ENCODE data around the gene MBD3. TPM values are rescaled to one million over a fixed set of nuclear protein-coding genes. Genes with fewer than 3 reads are reported as not detected.
A peak's percentile ranks its signal among the peaks of the same experiment; 100 is the strongest.

The MBD3 gene
- total RNA-seq, 1 donor from 2014 or later = 71.9 TPM

DNA sequence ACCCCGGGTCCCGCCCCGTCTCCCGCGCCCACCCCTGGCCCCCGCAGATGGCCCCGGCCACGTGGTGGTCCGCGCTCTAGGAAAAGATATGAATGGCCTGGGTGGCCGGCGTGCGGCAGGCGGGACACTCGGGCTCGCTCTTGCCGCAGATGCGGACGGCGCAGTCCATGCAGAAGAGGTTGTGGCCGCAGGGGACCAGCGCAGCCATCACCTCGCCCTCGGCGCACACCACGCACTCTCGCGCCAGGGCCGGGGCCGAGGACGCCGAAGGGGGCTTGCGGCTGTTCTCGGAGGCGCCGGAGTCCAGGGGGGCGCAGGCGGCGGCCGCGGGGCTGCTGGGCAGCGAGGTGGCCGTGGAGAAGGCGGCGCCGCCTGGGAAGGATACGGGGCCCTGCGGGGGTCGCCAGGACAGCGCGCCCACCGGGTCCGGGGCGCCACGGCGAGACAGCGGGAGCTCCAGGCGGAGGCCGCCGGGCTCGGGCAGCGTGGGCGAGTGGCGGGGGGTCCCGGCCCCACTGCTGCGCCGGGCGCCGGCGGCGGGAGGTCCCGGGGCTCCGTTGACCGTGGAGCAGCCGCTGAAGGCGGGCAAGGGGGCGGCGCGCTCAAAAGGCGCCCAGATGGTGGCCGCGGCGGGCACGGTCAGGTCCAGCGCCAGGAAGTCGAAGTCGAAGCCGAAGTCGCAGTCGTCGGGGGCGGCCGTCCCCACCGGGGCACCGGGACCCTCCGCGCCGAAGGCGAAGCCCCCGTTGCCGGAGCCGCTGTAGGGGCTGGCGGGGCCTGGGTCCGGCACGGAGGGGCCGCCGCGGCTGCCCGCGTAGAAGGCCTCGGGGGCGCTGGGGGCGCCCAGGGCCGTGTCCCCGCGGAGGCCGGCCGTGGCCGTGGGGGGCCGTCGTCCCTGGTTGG, 36.9 kb downstream of the MBD3 start:
- Histone ChIP-seq H3K9ac (ENCODE audit: low read length) (no peak overlapping the region), H3K27me3 (ENCODE audit: insufficient read depth, low read length) (no peaks in the 10 kb centered on the region), H3K79me2 (ENCODE audit: insufficient read depth, low read length) (peaks cover 41% of the 10 kb centered on the region), H3K36me3 (ENCODE audit: insufficient read depth, low read length) (no peaks in the 10 kb centered on the region), H3K27ac (ENCODE audit: low read depth, low read length) (no peak overlapping the region), H4K20me1 (ENCODE audit: insufficient read depth, low read length) (peaks cover 47% of the 10 kb centered on the region), H3K4me3 (ENCODE audit: insufficient read depth, low read depth, low read length) (no peak overlapping the region), H3K4me2 (ENCODE audit: low read length) (no peak overlapping the region), H3K9me3 (ENCODE audit: insufficient read depth, low read depth, low read length) (no peaks in the 10 kb centered on the region), H2AFZ (ENCODE audit: low read depth, low read length) (no peak overlapping the region), H3K4me1 (ENCODE audit: insufficient read depth, low read length) (no peaks in the 10 kb centered on the region)
- FAIRE-seq (no peak), DNase-seq (ENCODE audit: low read depth) (no peak)
- TF ChIP-seq, protein P1, sequence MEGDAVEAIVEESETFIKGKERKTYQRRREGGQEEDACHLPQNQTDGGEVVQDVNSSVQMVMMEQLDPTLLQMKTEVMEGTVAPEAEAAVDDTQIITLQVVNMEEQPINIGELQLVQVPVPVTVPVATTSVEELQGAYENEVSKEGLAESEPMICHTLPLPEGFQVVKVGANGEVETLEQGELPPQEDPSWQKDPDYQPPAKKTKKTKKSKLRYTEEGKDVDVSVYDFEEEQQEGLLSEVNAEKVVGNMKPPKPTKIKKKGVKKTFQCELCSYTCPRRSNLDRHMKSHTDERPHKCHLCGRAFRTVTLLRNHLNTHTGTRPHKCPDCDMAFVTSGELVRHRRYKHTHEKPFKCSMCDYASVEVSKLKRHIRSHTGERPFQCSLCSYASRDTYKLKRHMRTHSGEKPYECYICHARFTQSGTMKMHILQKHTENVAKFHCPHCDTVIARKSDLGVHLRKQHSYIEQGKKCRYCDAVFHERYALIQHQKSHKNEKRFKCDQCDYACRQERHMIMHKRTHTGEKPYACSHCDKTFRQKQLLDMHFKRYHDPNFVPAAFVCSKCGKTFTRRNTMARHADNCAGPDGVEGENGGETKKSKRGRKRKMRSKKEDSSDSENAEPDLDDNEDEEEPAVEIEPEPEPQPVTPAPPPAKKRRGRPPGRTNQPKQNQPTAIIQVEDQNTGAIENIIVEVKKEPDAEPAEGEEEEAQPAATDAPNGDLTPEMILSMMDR (IDR thresholded peaks at IDR 0.05; ENCODE audit: insufficient read depth, low read depth, low read length) = no peak
- no peak for TF ChIP-seq EZH2 (IDR thresholded peaks at IDR 0.05; ENCODE audit: insufficient read depth, low read length)
- Mint-ChIP-seq H3K4me1 (ENCODE audit: low read depth, unreplicated experiment) (no peaks in the 10 kb centered on the region), H3K27me3 (ENCODE audit: low read depth, unreplicated experiment) (no peaks in the 10 kb centered on the region), H3K4me3 (ENCODE audit: unreplicated experiment) (no peak overlapping the region), H3K9me3 (ENCODE audit: unreplicated experiment) (no peaks in the 10 kb centered on the region), H3K27ac (ENCODE audit: unreplicated experiment) (no peak overlapping the region), H3K36me3 (ENCODE audit: low read depth, unreplicated experiment) (peaks cover 3% of the 10 kb centered on the region)

DNA sequence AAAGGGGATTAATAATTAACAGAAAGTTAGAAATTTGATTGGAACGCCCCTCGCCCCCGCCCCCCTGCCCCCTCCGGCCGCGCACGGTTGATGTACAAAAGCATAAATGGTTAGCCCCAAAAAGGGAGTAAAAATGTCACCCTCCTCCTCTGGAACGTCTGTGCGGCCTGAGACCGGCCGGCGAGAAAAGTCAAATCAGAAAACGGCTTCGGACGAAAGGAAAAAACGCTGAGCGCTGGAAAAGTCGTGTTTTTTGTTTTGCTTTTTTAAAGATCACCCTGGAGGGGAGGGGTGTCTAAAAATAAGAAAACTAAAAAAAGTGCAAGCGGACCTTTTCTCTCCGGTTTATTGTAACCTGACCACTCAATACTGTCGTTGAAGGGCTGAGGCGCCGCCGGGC, 37.7 kb downstream of the MBD3 start:
- no peaks in the 10 kb centered on the region for H3K4me1 ChIP-seq (ENCODE audit: insufficient read depth, low read length)
- DNase-seq (ENCODE audit: low read depth) (no peak), FAIRE-seq (no peak)
- no peak overlapping the region for H3K27ac Mint-ChIP-seq (ENCODE audit: unreplicated experiment)
- no peak overlapping the region for H3K4me3 Mint-ChIP-seq (ENCODE audit: unreplicated experiment)
- H3K27ac ChIP-seq (ENCODE audit: low read depth, low read length) = no peak overlapping the region
- no peak overlapping the region for H3K4me2 ChIP-seq (ENCODE audit: low read length)
- H4K20me1 ChIP-seq (ENCODE audit: insufficient read depth, low read length) = peaks cover 39% of the 10 kb centered on the region
- peaks cover 3% of the 10 kb centered on the region for H3K36me3 Mint-ChIP-seq (ENCODE audit: low read depth, unreplicated experiment)
- no peaks in the 10 kb centered on the region for H3K27me3 Mint-ChIP-seq (ENCODE audit: low read depth, unreplicated experiment)
- H2AFZ ChIP-seq (ENCODE audit: low read depth, low read length) = no peak overlapping the region
- H3K9ac ChIP-seq (ENCODE audit: low read length) = no peak overlapping the region
- H3K4me1 Mint-ChIP-seq (ENCODE audit: low read depth, unreplicated experiment) = no peaks in the 10 kb centered on the region
- TF ChIP-seq, protein P1 (IDR thresholded peaks at IDR 0.05; ENCODE audit: insufficient read depth, low read depth, low read length) = no peak
- TF ChIP-seq EZH2 (IDR thresholded peaks at IDR 0.05; ENCODE audit: insufficient read depth, low read length) = no peak
- no peaks in the 10 kb centered on the region for H3K27me3 ChIP-seq (ENCODE audit: insufficient read depth, low read length)
- H3K9me3 Mint-ChIP-seq (ENCODE audit: unreplicated experiment) = no peaks in the 10 kb centered on the region
- H3K36me3 ChIP-seq (ENCODE audit: insufficient read depth, low read length) = no peaks in the 10 kb centered on the region
- H3K4me3 ChIP-seq (ENCODE audit: insufficient read depth, low read depth, low read length) = no peak overlapping the region
- no peaks in the 10 kb centered on the region for H3K9me3 ChIP-seq (ENCODE audit: insufficient read depth, low read depth, low read length)
- peaks cover 33% of the 10 kb centered on the region for H3K79me2 ChIP-seq (ENCODE audit: insufficient read depth, low read length)

DNA sequence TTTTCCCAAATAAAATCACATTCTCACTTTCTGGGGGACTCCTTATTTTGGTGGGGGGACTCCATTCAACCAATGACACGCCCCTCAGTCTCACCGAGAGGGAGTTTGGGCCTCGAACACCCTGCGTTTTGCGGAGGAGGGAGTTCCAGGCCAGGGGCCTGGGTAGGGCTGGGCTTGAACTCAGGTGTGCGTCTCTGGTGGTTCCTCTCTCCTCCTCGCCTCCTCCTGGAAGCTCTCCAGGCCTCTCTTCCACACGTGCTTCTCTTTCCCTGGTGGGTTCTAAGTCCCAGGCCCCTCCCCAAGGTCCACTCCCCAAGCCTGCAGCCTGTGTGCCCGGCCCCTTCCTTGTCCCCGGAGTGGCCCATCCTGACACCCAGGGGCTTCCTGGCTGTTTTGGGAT, 39.2 kb downstream of the MBD3 start:
- Histone ChIP-seq H3K4me2 (ENCODE audit: low read length) (no peak overlapping the region), H4K20me1 (ENCODE audit: insufficient read depth, low read length) (peaks cover 25% of the 10 kb centered on the region), H3K4me1 (ENCODE audit: insufficient read depth, low read length) (no peaks in the 10 kb centered on the region), H3K9ac (ENCODE audit: low read length) (no peak overlapping the region), H3K9me3 (ENCODE audit: insufficient read depth, low read depth, low read length) (no peaks in the 10 kb centered on the region), H3K4me3 (ENCODE audit: insufficient read depth, low read depth, low read length) (no peak overlapping the region), H3K79me2 (ENCODE audit: insufficient read depth, low read length) (peaks cover 21% of the 10 kb centered on the region), H2AFZ (ENCODE audit: low read depth, low read length) (no peak overlapping the region), H3K27me3 (ENCODE audit: insufficient read depth, low read length) (no peaks in the 10 kb centered on the region), H3K27ac (ENCODE audit: low read depth, low read length) (no peak overlapping the region), H3K36me3 (ENCODE audit: insufficient read depth, low read length) (no peaks in the 10 kb centered on the region)
- FAIRE-seq (no peak), DNase-seq (ENCODE audit: low read depth) (no peak)
- Mint-ChIP-seq H3K27ac (ENCODE audit: unreplicated experiment) (peak overlapping the region; percentile 34), H3K9me3 (ENCODE audit: unreplicated experiment) (no peaks in the 10 kb centered on the region), H3K27me3 (ENCODE audit: low read depth, unreplicated experiment) (no peaks in the 10 kb centered on the region), H3K4me3 (ENCODE audit: unreplicated experiment) (no peak overlapping the region), H3K36me3 (ENCODE audit: low read depth, unreplicated experiment) (peaks cover 3% of the 10 kb centered on the region), H3K4me1 (ENCODE audit: low read depth, unreplicated experiment) (no peaks in the 10 kb centered on the region)
- no peak for TF ChIP-seq EZH2 (IDR thresholded peaks at IDR 0.05; ENCODE audit: insufficient read depth, low read length)
- TF ChIP-seq, protein P1 (IDR thresholded peaks at IDR 0.05; ENCODE audit: insufficient read depth, low read depth, low read length) = no peak

All from astrocyte (in vitro differentiated cells and primary cell).